COLO668 (cell line): ENCODE measurements around the gene ELAVL1.

Source experiments
- DNase-seq: peaks from one replicate; lab custom pipeline; 2025; ENCODE audit not compliant: unreplicated experiment; lab: John Stamatoyannopoulos, UW

Gene ELAVL1

DNA sequence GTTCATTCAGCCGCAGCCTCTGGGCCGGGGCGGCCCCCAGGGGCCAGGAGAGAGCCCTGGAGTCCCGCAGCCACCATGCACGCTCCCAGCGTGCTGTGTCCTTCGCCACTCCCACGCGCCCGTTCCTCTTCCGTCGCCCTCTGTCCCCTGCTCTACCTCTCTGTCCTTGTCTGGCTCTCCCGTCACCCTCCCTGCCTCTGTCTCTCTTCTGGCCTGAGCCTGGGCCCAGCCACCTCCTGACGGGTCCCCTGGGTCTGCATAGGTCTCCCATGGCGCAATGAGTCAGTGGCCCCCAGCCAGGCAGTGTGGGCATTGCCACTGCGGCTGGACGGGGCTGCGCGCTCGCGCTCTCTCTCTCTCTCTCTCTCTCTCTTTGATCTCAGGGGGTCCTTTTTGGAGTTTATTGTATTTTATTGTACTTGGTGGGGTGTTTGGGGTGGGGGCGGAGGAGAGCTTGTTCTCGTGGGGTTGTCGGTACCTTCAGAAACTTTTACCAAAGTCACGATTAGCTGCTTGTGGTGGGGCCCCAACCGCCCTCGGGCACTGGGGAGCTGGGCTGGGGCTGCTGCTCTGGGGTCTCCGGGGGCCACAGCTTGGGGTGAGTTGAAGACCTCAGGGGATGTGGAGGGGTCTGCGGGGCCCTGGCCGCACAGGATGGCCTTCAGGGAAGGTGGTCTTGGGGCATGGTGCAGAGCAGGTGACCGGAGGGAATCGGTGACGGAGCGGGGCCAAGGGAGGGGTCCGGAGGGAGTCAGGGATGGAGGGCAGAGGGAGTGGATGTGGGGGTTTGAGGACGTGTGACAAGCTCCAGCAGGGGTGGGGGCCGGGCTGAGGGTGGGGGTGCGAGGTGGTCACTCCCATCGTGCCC is 92.5 kb downstream of the ELAVL1 start:
- no peak for DNase-seq

- no peak for DNase-seq
These were observed 93.2 kb downstream of the ELAVL1 start for GRCh38 chr19:7912144-7912696.

DNA sequence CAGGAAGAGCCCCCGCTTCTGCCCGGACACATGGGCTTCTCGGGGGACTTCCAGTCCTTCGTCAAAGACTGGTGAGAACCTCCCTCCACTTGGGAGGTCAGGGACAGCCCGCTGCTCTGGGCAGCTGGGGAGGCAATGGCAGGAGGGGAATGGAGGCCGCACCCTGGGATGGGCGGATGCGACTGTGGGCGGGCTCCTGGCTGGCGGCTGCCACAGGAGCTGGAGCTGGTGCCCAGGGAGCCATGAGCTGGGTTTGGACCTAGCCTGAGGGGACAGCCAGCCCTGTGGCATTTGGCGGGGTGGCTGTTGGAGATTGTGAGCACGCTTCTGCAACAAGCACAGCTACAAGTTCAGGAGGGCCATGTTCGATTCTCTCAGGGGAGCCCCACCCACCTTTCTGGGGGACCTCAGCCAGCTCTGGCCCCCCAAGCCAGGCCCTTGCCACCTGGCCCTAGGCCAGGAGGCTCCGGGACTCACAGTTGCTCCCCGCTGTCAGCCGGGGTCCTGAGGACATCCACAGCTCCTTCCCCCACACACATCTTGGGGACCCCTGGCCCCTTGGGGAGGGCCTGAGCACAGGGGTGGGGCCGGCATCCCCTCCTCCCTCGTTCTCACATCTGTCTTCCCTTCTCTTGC is 93.8 kb downstream of the ELAVL1 start:
- DNase-seq = no peak

DNA sequence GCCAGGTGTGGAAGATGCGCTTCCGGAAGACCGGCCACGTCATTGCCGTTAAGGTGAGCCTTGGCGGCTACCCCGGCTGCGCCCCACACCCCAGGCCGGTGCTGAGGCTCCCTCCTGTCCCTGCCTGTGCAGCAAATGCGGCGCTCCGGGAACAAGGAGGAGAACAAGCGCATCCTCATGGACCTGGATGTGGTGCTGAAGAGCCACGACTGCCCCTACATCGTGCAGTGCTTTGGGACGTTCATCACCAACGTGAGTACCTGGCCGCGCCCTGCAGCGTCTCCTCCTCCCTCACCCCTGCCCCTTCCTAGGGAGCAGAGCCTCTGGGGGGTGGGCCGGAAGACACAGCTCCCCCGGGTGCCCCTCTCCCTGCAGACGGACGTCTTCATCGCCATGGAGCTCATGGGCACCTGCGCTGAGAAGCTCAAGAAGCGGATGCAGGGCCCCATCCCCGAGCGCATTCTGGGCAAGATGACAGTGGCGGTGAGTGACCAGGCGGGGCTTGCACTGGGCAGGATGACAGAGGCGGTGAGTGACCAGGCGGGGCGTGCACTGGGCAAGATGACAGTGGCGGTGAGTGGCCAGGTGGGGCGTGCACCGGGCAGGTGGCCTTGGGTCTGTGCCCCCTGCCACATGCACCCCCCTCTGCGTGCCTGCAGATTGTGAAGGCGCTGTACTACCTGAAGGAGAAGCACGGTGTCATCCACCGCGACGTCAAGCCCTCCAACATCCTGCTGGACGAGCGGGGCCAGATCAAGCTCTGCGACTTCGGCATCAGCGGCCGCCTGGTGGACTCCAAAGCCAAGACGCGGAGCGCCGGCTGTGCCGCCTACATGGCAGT is 94.9 kb downstream of the ELAVL1 start:
- DNase-seq = no peak

DNA sequence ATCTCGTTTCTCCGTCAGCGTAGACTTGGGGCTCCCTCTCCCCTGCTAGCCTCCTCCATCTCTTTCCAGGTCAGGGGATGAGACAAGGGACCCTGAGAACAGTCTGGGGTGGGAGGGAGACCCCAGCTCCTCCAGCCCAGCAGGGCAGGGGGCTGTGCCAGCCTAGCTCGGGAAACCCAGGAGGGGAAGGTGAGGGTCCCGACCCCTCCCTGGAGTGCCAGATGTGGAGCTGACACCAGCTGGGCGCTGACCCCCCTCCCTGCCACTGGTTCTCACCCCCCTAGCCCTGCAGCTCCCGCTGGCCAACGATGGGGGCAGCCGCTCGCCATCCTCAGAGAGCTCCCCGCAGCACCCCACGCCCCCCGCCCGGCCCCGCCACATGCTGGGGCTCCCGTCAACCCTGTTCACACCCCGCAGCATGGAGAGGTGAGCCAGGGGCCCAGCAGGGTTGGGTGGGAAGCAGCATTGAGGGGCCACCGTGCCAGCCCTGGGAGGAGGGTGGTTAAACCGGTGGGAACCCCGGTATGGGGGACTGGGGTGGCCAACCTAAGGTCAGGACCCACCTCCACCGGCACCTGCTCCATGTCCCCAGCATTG is 95.9 kb downstream of the ELAVL1 start:
- DNase-seq = no peak

- DNase-seq = no peak
These were observed 96.5 kb downstream of the ELAVL1 start for GRCh38 chr19:7908742-7909461.
